GM19043 (cell line): ENCODE results near the gene RPS14.
"Not testable (repeated sequence)": the region's sequence is repeated elsewhere in the genome, so short reads cannot be mapped to it uniquely, and the experiment has no call there.

ENCODE experiments used
- ATAC-seq: cut with Tn5 transposase; IDR thresholded peaks from one replicate; pipeline ENCODE4 v1.9.1; 2021; ENCODE audit warnings: low read depth; ENCODE audit not compliant: unreplicated experiment

The RPS14 gene

GRCh38 chr5:150481972-150482406 is 32.5 kb upstream of the RPS14 start:
- ATAC-seq = no peak

GRCh38 chr5:150481708-150481965 is 32.1 kb upstream of the RPS14 start:
- ATAC-seq = no peak

GRCh38 chr5:150479416-150479815 is 29.9 kb upstream of the RPS14 start:
- ATAC-seq = no peak

GRCh38 chr5:150476568-150476967 is 27.0 kb upstream of the RPS14 start:
- ATAC-seq = not testable (repeated sequence)

GRCh38 chr5:150473673-150474358 is 24.3 kb upstream of the RPS14 start:
- no peak for ATAC-seq

DNA sequence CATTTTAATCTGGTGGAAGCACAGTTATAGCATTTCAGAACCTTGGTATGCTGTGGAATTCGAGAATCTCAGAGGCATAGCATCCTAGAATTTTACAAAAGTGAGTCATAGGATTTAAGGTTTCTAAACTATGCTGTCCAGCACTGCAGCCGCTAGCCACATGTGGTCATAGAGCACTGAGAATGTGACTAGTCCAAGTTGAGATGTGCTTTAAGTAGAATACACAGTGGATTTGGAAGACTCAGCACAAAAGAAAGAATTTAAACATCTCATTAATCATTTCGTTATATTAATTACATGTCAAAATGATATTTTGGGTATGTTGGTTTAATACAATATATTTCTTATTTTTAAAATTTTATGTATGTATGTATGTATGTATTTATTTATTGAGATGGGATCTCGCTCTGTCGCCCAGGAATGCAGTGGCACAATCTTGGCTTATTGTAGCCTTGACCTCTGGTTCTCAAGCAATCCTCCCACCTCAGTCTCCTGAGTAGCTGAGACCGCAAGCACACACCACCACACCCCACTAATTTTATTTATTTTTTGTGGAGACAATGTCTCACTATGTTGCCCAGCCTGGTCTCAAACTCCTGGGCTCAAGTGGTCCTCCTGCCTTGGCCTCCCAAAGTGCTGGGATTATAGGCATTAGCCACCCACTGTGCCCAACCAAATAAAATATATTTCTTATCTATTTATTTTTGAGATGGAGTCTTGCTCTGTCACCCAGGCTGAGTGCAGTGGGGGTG is 20.4 kb upstream of the RPS14 start:
- ATAC-seq = no peak

DNA sequence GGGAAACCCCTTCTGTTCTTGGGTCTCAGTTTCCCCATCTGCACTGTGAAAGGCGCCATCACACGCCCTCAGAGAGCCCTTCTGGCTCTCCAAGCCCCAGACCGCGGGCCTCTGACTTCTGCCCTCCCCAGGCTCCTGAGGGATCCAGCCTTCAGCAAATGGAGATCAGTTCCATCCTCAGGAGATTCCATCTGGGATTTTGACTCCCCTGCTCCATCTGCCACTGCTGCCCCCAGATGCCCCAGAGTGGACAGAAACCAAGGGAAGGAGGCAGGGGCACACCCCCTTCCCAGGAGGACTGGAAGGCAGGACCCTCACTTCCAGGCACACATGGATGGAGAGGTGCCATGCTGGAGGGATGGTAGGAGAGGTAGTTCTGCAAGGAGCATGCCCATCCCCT is 18.7 kb upstream of the RPS14 start:
- ATAC-seq = no peak

- no peak for ATAC-seq
These were observed 16.4 kb upstream of the RPS14 start for GRCh38 chr5:150465927-150466326.

GRCh38 chr5:150464554-150465012 is 15.0 kb upstream of the RPS14 start:
- ATAC-seq = no peak

GRCh38 chr5:150461231-150461630 is 11.7 kb upstream of the RPS14 start:
- ATAC-seq = peak; percentile 86

GRCh38 chr5:150460781-150461180 is 11.2 kb upstream of the RPS14 start:
- peak; percentile 15 for ATAC-seq

- peak; percentile 47 for ATAC-seq
These were observed 9.4 kb upstream of the RPS14 start for GRCh38 chr5:150458802-150459557.

- ATAC-seq = no peak
These were observed 8.2 kb upstream of the RPS14 start for GRCh38 chr5:150457562-150458240.

GRCh38 chr5:150457121-150457520 is 7.6 kb upstream of the RPS14 start:
- ATAC-seq = no peak

DNA sequence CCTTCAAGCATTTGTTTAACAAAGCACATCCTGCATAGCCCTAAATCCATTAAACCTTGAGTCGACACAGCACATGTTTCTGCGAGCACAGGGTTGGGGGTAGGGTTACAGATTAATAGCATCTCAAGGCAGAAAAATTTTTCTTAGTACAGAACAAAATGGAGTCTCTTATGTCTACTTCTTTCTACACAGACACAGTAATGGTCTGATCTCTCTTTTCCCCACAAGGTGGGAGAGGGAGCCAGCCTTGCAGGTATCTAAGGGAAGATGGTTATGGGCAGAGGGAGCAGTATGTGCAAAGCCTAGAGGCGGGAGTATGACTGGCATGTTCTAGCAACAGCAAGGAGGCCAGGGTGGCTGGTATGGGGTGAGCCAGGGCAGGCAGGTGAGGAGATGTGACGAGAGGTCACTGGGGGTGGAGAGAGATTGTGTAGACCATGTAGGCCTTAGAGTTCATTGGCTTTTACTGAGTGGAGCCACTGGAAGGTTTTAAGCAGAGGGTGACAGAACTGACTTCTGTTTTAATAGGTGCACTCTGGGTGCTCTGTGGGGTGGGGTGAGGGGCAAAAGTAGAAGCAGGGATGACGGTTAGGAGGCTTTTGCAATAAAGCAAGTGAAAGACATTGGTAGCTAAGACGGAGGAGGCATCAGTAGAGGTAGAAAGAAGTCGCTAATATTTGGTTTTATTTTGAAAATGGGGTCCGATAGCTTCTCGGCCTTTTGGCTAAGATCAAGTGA is 5.1 kb upstream of the RPS14 start:
- ATAC-seq = no peak

DNA sequence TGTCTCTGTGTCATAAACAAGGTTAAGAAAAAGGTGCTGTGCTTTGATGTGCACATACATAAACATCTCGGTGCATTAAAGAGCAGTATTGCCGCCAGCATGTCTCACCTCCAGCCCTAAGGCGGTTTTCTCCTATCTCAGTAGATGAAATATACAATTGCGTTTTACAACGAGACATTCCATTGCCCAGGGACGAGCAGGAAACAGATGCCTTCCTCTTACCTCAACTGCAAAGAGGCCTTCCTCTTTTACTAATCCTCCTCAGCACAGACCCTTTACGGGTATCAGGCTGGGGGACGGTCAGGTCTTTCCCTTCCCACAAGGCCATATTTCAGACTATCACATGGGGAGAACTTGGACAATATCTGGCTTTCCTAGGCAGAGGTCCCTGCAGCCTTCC is 4.5 kb upstream of the RPS14 start:
- ATAC-seq = not testable (repeated sequence)

GRCh38 chr5:150452914-150453313 is 3.4 kb upstream of the RPS14 start:
- ATAC-seq = no peak

GRCh38 chr5:150451594-150451993 is 2.1 kb upstream of the RPS14 start:
- ATAC-seq = no peak

GRCh38 chr5:150448952-150449516 is 505 bp downstream of the RPS14 start:
- ATAC-seq = peak; percentile 21

DNA sequence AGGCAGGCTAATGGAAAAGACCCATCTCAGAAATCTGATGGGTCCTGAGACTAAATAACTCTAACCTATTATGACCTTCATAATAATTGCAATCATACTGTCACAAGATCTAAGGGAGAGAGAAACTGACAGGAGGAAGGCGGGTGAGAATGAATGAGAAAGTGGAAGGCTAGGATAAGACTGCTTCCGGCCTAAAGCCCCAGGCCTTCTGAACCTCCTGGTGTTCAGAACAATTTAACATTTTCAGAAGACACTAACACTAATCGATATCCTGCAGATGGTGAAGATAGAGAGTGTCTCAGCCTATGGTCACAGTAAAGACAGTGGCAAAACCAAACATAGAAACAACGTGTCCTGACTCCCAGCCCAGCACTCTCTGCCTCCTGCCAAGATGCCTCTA is 1.2 kb downstream of the RPS14 start:
- ATAC-seq = no peak
